ES-I3 (cell line): ENCODE results near the gene FAM117A.

ENCODE experiments used
- H3K36me3 ChIP-seq: 2 replicates; pipeline ENCODE4 v1.6.1; 2013; ENCODE audit warnings: mild to moderate bottlenecking, low read length, control low read depth, moderate library complexity; ENCODE audit not compliant: insufficient read depth
- H3K4me1 ChIP-seq: 2 replicates; pipeline ENCODE4 v1.6.1; 2013; ENCODE audit warnings: mild to moderate bottlenecking, control low read depth, low read length; ENCODE audit not compliant: insufficient read depth
- H3K9ac ChIP-seq: 2 replicates; pipeline ENCODE4 v1.6.1; 2013; ENCODE audit warnings: low read depth, mild to moderate bottlenecking, low read length, moderate library complexity
- H3K9me3 ChIP-seq: 2 replicates; pipeline ENCODE4 v1.6.1; 2013; ENCODE audit warnings: mild to moderate bottlenecking, low read length, moderate library complexity; ENCODE audit not compliant: control insufficient read depth, insufficient read depth

FAM117A gene

GRCh38 chr17:49696233-49696761 lies 67.6 kb downstream of the FAM117A start:
- peaks cover 3% of the 10 kb centered on the region for H3K36me3 ChIP-seq

GRCh38 chr17:49695698-49696232 lies 68.2 kb downstream of the FAM117A start:
- H3K36me3 ChIP-seq = no peaks in the 10 kb centered on the region
- H3K4me1 ChIP-seq = peaks cover 7% of the 10 kb centered on the region; the same call in 1 of the 2 replicates
- H3K9me3 ChIP-seq = no peaks in the 10 kb centered on the region
- no peak overlapping the region for H3K9ac ChIP-seq

More at GRCh38 chr17:49696233-49696761, 67.6 kb downstream of the FAM117A start:
- H3K4me1 ChIP-seq = peaks cover 7% of the 10 kb centered on the region; the same call in 1 of the 2 replicates
- no peak overlapping the region for H3K9ac ChIP-seq
- H3K9me3 ChIP-seq = no peaks in the 10 kb centered on the region

GRCh38 chr17:49694847-49695697 lies 68.9 kb downstream of the FAM117A start:
- peaks cover 7% of the 10 kb centered on the region; the same call in 1 of the 2 replicates for H3K4me1 ChIP-seq
- H3K9ac ChIP-seq = peak overlapping the region; percentile 23
- H3K9me3 ChIP-seq = no peaks in the 10 kb centered on the region
- H3K36me3 ChIP-seq = no peaks in the 10 kb centered on the region

DNA sequence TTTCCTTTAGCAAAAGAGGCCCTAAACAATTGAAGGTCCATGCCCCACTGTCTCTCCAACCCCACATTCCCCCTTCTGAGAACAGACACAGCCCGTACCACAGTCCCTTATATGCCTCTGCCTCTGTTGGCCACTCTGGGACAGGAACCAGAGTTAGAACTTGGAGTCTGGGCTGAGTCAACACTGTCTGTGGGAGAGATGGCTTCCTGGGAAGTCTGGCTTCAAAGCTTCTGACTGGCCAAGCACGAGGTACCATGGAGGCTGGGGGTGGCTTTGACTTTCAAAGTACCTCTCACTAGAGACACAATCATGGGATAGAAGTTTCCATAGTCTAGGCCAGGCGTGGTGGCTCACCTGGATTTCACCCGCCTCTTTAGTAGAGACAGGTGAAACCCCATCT lies 71.2 kb downstream of the FAM117A start:
- no peaks in the 10 kb centered on the region for H3K36me3 ChIP-seq
- no peak overlapping the region for H3K9ac ChIP-seq
- no peaks in the 10 kb centered on the region for H3K9me3 ChIP-seq
- H3K4me1 ChIP-seq = peaks cover 19% of the 10 kb centered on the region

DNA sequence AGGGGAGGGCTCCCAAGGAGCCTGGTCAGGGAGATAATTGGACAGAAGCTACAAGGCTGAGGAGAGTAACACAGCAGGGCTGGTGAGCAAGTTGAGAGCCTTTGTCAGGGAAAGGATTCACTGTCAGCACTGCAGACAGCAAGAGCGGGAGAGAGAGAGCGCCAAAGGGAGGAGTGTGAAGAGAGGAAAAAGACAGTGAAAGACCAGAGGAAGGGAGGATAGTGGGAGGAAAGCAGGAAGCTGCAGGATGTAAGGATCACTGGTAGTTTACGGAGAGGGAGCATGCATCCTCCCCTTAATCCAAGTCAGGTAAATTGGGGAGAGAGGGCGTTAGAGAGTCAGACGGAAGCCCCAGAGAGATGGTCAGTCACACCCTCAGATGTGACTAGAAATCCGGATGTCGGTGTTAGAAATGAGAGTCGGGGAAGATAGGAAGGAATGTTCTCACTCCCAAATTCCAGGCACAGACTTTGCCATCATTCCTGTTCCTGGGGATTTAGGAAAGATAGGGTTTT lies 72.2 kb downstream of the FAM117A start:
- H3K9ac ChIP-seq = no peak overlapping the region

GRCh38 chr17:49691086-49691676 lies 72.8 kb downstream of the FAM117A start:
- Histone ChIP-seq H3K4me1 (peaks cover 19% of the 10 kb centered on the region), H3K9me3 (no peaks in the 10 kb centered on the region), H3K36me3 (no peaks in the 10 kb centered on the region), H3K9ac (no peak overlapping the region)

More for the DNA sequence above, 72.2 kb downstream of the FAM117A start:
- H3K4me1 ChIP-seq = peaks cover 19% of the 10 kb centered on the region
- no peaks in the 10 kb centered on the region for H3K36me3 ChIP-seq
- no peaks in the 10 kb centered on the region for H3K9me3 ChIP-seq

GRCh38 chr17:49690256-49690655 lies 73.7 kb downstream of the FAM117A start:
- no peaks in the 10 kb centered on the region for H3K36me3 ChIP-seq
- no peaks in the 10 kb centered on the region for H3K9me3 ChIP-seq
- peaks cover 18% of the 10 kb centered on the region for H3K4me1 ChIP-seq

DNA sequence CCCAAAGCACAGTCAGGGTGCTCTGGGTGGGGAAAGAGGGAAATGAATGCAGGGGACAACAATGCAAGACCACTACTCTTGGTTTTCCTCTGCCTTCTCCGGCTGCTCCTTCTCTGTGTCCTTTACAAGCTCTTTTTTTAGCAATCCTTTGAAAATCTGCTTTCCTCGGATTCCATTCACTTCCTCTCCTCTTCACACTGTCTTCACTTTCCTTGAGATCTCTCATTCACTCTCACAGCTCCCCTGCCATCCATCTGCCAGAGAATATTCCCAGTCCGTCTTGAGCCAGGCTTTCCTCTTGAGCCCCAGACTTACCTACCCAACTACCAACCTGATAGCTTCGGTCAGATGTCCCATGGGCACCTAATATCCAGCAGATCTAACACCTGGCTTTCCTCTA lies 75.1 kb downstream of the FAM117A start:
- Histone ChIP-seq H3K36me3 (no peaks in the 10 kb centered on the region), H3K9me3 (no peaks in the 10 kb centered on the region), H3K9ac (no peak overlapping the region), H3K4me1 (peaks cover 12% of the 10 kb centered on the region)

More at GRCh38 chr17:49690256-49690655, 73.7 kb downstream of the FAM117A start:
- no peak overlapping the region for H3K9ac ChIP-seq

GRCh38 chr17:49687878-49688491 lies 75.9 kb downstream of the FAM117A start:
- H3K4me1 ChIP-seq = peaks cover 12% of the 10 kb centered on the region

GRCh38 chr17:49681106-49681979 lies 82.6 kb downstream of the FAM117A start:
- Histone ChIP-seq H3K9ac (no peak overlapping the region), H3K36me3 (no peaks in the 10 kb centered on the region), H3K4me1 (peaks cover 4% of the 10 kb centered on the region), H3K9me3 (no peaks in the 10 kb centered on the region)

More at GRCh38 chr17:49687878-49688491, 75.9 kb downstream of the FAM117A start:
- Histone ChIP-seq H3K9ac (no peak overlapping the region), H3K9me3 (no peaks in the 10 kb centered on the region), H3K36me3 (no peaks in the 10 kb centered on the region)

- Histone ChIP-seq H3K36me3 (no peaks in the 10 kb centered on the region), H3K9ac (no peak overlapping the region), H3K4me1 (peaks cover 8% of the 10 kb centered on the region), H3K9me3 (no peaks in the 10 kb centered on the region)
Measured at GRCh38 chr17:49680314-49680713, 83.6 kb downstream of the FAM117A start.

- Histone ChIP-seq H3K9me3 (no peaks in the 10 kb centered on the region), H3K36me3 (no peaks in the 10 kb centered on the region), H3K9ac (peak within 1 kb of the TSS; percentile 86), H3K4me1 (peaks cover 8% of the 10 kb centered on the region)
Measured at GRCh38 chr17:49677933-49678847, 85.7 kb downstream of the FAM117A start, which contains the start of gene SPOP. Gene SPOP, minus strand, starts transcription at chr17:49678097. Its CDS starts 55,287 bp downstream, at chr17:49622810.
